Right lobe of liver (tissue), 4 donors: Measurements from ENCODE around the gene MFRP.

Source experiments
- POLR2A ChIP-seq: fragments of 450-650 bp; IDR thresholded peaks from one replicate; pipeline ENCODE4 v1.6.1; 2017; ENCODE audit warnings: antibody characterized with exemption, mild to moderate bottlenecking
- TF ChIP-seq, protein P1 (sequence below), 4 donors: fragments of 200-600 bp in 3 of 4; fragments of 450-650 bp in 1 of 4; IDR thresholded peaks; one replicate each; pipeline versions ENCODE4 v1.5.1 to v1.8.0; 2016 to 2022; ENCODE audit warnings: antibody characterized with exemption in 4 of 4, mild to moderate bottlenecking in 2 of 4
- donor health status: DM: no; HTN: no; CAD: no.
- donor health status: DM: no; HTN: no; CAD: no.
- donor health status: DM: no; HTN: yes; CAD: no.

DNA sequence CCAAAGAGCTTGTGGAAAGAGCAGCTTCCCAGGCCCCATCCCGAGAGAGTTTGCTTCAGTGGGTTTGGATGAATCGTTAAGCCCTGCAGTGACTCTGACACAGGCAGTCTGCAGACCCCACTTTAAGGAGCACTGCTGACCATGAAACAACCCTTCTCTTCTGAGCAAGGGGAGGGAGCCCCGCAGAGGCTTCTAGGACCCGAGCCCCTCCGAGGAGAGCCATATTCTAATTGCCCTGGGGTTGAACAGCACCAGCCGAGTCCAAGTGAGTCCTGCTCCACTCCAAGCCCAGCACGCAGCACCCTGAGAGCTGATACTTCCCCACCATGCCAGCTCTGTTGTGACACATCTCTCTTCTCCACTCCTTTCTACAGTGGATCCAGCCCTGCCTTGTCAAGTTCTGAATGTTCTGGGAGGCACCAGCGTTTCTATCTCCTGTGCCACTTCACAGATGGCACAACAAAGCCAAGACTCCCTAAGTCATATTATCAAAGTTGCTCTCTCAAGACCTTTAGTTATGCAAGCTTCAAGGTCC is 24.6 kb upstream of the MFRP start:
- TF ChIP-seq, protein P1, sequence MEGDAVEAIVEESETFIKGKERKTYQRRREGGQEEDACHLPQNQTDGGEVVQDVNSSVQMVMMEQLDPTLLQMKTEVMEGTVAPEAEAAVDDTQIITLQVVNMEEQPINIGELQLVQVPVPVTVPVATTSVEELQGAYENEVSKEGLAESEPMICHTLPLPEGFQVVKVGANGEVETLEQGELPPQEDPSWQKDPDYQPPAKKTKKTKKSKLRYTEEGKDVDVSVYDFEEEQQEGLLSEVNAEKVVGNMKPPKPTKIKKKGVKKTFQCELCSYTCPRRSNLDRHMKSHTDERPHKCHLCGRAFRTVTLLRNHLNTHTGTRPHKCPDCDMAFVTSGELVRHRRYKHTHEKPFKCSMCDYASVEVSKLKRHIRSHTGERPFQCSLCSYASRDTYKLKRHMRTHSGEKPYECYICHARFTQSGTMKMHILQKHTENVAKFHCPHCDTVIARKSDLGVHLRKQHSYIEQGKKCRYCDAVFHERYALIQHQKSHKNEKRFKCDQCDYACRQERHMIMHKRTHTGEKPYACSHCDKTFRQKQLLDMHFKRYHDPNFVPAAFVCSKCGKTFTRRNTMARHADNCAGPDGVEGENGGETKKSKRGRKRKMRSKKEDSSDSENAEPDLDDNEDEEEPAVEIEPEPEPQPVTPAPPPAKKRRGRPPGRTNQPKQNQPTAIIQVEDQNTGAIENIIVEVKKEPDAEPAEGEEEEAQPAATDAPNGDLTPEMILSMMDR (IDR thresholded peaks at IDR 0.05): no peak
- TF ChIP-seq POLR2A: no peak
